Left lung (tissue), 10 donors: ENCODE data around the gene RAB20. TPM values are rescaled to one million over a fixed set of nuclear protein-coding genes. Genes with fewer than 3 reads are reported as not detected.

Experiments
- ATAC-seq: fragments of 200-7000 bp; cut with Tn5 transposase; one replicate; pipeline ENCODE4 v1.9.1; 2020; ENCODE audit warnings: moderate library complexity
- DNase-seq, 4 donors: peaks; one replicate each; pipeline ENCODE4 v3.0.0-alpha.2; 2013 to 2020
- H3K27ac ChIP-seq, 2 donors: fragments of 200-600 bp; sonication (generic) in 1 of 2; one replicate each; pipeline versions ENCODE4 v1.5.0 to v1.8.0; 2020 to 2021
- H3K27me3 ChIP-seq, 2 donors: fragments of 200-600 bp; sonication (generic) in 1 of 2; one replicate each; pipeline versions ENCODE4 v1.5.0 to v1.8.0; 2020 to 2021
- H3K36me3 ChIP-seq, 2 donors: fragments of 200-600 bp; sonication (generic) in 1 of 2; one replicate each; pipeline versions ENCODE4 v1.5.0 to v1.8.0; 2020 to 2021
- H3K4me1 ChIP-seq, 2 donors: fragments of 200-600 bp; one replicate each; pipeline ENCODE4 v1.8.0; 2021
- H3K4me3 ChIP-seq, 2 donors: fragments of 200-600 bp; sonication (generic) in 1 of 2; one replicate each; pipeline versions ENCODE4 v1.5.0 to v1.8.0; 2020 to 2021; ENCODE audit warnings: mild to moderate bottlenecking in 1 of 2
- H3K9me3 ChIP-seq, 2 donors: fragments of 200-600 bp; sonication (generic) in 1 of 2; one replicate each; pipeline versions ENCODE4 v1.5.0 to v1.8.0; 2020 to 2021
- intact Hi-C, 2 donors: fragments of 100-400 bp; cut with DNase I; formaldehyde crosslinking; loops; one replicate each; pipeline versions ENCODE4 v1.11.2 to v1.14.2; 2022
- polyA plus RNA-seq, 6 donors: library from polyadenylated mRNA; unstranded; fragments of 120-200 nt; gene quantifications; one replicate each; pipeline ENCODE4 v1.2.1, GENCODE V29; 2013; ENCODE audit not compliant: insufficient read length in 6 of 6
- total RNA-seq, 2 donors: library from RNA; stranded (reverse); fragmentation: NEBNext Ultra II Directional; extraction: Animal tissue kit (Norgen Biotek cat#: 25700); gene quantifications; one replicate each; pipeline ENCODE4 v1.2.1, GENCODE V29; 2021
- TF ChIP-seq, protein P1 (sequence below), 2 donors: fragments of 200-600 bp; sonication (generic) in 1 of 2; IDR thresholded peaks; one replicate each; pipeline versions ENCODE4 v1.5.0 to v1.8.0; 2021; ENCODE audit warnings: antibody characterized with exemption in 2 of 2
- donor health status: DM: no; HTN: yes; CAD: no.
- donor health status: DM: no; HTN: no; CAD: no.

Gene RAB20
- total and polyA plus RNA-seq, 8 donors, result 20.1 to 42.4 (median 21.3) TPM

DNA sequence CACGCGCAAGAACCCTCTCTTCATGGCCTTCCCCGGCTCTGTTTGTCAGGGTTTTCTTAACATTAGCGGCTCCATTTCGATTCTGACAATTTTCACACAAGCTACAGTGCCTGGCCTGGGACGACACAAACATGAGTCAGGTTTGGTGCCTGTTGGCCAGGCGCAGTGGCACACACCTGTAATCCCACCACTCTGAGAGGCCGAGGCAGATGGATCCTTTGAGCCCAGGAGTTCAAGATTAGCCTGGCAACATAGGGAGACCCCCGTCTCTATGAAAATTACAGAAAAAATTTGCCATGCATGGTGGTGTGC lies 1.9 kb upstream of the RAB20 start:
- TF ChIP-seq, protein P1, sequence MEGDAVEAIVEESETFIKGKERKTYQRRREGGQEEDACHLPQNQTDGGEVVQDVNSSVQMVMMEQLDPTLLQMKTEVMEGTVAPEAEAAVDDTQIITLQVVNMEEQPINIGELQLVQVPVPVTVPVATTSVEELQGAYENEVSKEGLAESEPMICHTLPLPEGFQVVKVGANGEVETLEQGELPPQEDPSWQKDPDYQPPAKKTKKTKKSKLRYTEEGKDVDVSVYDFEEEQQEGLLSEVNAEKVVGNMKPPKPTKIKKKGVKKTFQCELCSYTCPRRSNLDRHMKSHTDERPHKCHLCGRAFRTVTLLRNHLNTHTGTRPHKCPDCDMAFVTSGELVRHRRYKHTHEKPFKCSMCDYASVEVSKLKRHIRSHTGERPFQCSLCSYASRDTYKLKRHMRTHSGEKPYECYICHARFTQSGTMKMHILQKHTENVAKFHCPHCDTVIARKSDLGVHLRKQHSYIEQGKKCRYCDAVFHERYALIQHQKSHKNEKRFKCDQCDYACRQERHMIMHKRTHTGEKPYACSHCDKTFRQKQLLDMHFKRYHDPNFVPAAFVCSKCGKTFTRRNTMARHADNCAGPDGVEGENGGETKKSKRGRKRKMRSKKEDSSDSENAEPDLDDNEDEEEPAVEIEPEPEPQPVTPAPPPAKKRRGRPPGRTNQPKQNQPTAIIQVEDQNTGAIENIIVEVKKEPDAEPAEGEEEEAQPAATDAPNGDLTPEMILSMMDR (IDR thresholded peaks at IDR 0.05), result no peak
- ATAC-seq, result no peak
- no peaks in the 10 kb centered on the region for H3K9me3 ChIP-seq
- no peaks in the 10 kb centered on the region for H3K27me3 ChIP-seq
- no peak for DNase-seq
- H3K4me1 ChIP-seq, result peaks cover 5 to 34% of the 10 kb centered on the region in 2 donors
- H3K4me3 ChIP-seq, result peak overlapping the region in 1 of 2 donors; percentile 98
- intact Hi-C loops, result no loop called here
- H3K36me3 ChIP-seq, result peaks cover 0 to 5% of the 10 kb centered on the region in 2 donors
- no peak overlapping the region for H3K27ac ChIP-seq

DNA sequence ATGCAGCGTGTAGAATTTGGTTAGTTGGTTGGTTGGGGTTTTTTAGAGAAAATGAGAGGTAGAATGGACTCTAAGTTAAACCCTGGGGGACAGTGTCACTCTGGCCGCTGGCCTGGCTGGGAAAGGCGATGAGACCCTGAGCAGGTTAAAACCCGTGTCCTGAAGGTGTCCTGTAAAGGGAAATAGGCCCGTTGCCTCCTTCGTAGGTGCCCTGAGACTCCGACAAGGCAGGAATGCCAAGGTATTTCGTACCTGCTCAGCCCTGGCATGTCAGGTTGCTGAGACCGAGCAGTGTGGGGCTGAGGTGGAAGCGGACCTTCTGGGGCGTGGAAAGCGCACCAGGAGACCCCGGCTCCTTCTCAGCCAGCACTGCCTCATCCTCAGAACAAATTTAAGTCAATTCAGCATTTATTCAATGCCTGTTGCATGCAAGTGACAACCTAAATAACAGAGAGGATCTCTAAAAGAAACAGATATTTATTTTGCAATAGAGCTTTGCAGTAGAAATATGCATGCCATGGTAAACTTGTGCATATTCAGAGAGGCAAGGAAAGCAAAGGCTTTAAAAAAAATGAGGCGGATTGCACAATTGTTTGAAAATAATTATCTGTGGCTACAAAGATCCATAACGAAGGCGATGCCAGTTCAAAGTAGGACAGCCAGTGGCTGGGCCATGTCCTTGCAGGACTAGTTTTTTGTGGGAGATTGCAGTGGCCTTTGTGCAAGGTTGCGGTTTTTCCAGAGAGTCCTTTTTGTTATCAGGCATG lies 1.4 kb upstream of the RAB20 start:
- intact Hi-C loops, result no loop called here

DNA sequence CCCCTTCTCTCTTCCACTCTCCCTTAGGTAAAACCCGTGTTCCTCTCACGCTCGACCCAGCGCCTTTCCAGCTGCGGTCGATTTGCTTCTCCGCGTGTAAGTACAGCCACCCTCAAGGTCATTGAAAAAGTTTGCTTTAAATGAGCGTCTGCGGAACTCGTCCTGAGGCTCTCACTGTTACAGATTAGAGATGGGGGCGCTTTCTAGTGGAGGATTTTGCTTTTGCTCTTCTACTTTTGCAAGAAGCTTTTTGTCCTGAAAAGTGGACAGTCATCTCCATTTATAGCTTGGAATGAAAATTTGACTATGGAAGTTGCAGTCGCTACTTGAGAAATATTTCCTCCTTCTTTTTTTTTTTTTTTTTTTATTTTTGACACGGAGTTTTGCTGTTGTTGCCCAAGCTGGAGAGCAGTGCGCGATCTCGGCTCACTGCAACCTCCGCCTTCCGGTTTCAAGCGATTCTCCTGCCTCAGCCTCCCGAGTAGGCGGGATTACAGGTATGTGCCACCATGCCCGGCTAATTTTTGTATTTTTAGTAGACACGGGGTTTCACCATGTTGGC lies 595 bp upstream of the RAB20 start:
- H3K27ac ChIP-seq, result peak overlapping the region; percentile 92 to 97
- no peak for DNase-seq
- no peaks in the 10 kb centered on the region for H3K9me3 ChIP-seq
- peaks cover 0 to 14% of the 10 kb centered on the region in 2 donors for H3K36me3 ChIP-seq
- ATAC-seq, result no peak
- peak overlapping the region; percentile 80 to 98 for H3K4me3 ChIP-seq
- intact Hi-C loops, result no loop called here
- H3K27me3 ChIP-seq, result no peaks in the 10 kb centered on the region
- TF ChIP-seq, protein P1 (IDR thresholded peaks at IDR 0.05), result no peak
- H3K4me1 ChIP-seq, result peaks cover 8 to 47% of the 10 kb centered on the region in 2 donors

More for the DNA sequence above, 1.4 kb upstream of the RAB20 start:
- H3K36me3 ChIP-seq, result peaks cover 0 to 6% of the 10 kb centered on the region in 2 donors
- DNase-seq (no peak), ATAC-seq (no peak)
- H3K27me3 ChIP-seq, result no peaks in the 10 kb centered on the region
- H3K4me3 ChIP-seq, result peak overlapping the region; percentile 80 to 98
- no peaks in the 10 kb centered on the region for H3K9me3 ChIP-seq
- H3K27ac ChIP-seq, result peak overlapping the region; percentile 92 to 97
- TF ChIP-seq, protein P1 (IDR thresholded peaks at IDR 0.05), result no peak
- H3K4me1 ChIP-seq, result peaks cover 5 to 39% of the 10 kb centered on the region in 2 donors

DNA sequence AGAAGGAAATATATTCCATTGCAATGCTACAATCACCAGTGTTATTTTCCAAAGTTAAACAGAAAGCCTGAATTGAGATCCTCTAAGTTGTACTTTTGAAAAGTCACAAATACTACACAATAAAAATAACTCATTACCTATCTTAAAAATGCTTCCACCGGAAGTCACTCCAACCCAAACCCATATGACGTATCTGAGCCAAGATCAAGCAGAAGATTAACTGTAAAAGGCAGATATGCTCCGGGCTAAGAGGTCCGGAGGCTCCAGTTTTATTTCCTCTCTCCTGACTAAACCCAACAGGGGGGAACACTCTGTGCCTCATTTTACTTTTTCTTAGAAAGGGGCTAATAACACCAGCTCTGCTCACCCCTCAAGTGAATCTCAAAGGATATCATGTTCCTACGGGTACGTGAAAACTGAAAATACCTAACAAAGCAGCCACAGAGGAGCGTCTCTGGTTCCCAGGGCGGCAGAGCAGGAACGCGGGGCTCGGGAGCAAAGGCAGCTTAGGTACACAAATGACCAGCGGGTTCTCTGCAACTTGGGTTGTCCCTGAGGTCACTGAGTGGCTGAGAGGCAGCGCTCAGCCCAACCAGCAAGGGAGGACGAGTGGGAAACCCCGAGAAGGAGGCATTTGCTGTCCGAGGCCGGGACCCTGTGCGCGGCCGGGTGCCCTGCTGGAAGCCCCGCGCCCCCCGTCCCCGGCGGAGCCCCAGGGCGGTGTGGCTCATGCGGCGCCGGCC lies 750 bp downstream of the RAB20 start:
- Histone ChIP-seq H3K4me3 (peak overlapping the region; percentile 80 to 98), H3K27me3 (no peaks in the 10 kb centered on the region), H3K36me3 (peaks cover 0 to 22% of the 10 kb centered on the region in 2 donors), H3K9me3 (no peaks in the 10 kb centered on the region), H3K27ac (peak overlapping the region; percentile 92 to 97), H3K4me1 (peaks cover 18 to 60% of the 10 kb centered on the region in 2 donors)
- DNase-seq (peak in 1 of 4 donors; percentile 44), ATAC-seq (peak; percentile 8)
- TF ChIP-seq, protein P1 (IDR thresholded peaks at IDR 0.05), result no peak
- intact Hi-C loops, result no loop called here

DNA sequence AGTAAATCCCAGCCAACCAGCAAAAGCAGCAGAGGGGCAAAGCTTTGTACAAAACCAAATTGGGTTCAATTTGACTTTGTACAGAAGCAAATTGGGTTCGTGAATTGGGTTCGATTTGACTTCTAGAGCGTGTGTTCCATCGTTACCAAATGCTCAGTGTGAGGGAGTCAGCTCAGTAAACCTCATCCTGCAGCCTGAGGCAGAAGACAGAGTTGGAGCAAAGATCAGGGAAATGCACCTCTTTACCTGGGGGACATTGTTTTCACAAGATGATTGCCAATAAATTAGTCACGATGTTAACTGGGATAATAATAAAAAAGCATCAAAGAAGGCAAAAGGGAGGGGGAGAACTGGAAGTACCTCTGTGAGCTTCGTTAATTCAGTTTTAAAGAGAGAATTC lies 1.5 kb downstream of the RAB20 start:
- H3K9me3 ChIP-seq, result no peaks in the 10 kb centered on the region
- peak overlapping the region; percentile 92 to 97 for H3K27ac ChIP-seq
- peaks cover 18 to 68% of the 10 kb centered on the region in 2 donors for H3K4me1 ChIP-seq
- DNase-seq, result no peak
- peaks cover 0 to 22% of the 10 kb centered on the region in 2 donors for H3K36me3 ChIP-seq
- intact Hi-C loops, result no loop called here
- TF ChIP-seq, protein P1 (IDR thresholded peaks at IDR 0.05), result no peak
- no peak for ATAC-seq
- peak overlapping the region; percentile 80 to 98 for H3K4me3 ChIP-seq
- no peaks in the 10 kb centered on the region for H3K27me3 ChIP-seq
